H9 (cell line): Measurements from ENCODE around the gene DLG2. TPM values are rescaled to one million over a fixed set of nuclear protein-coding genes. Genes with fewer than 3 reads are reported as not detected.

Source experiments
- DNase-seq: peaks from one replicate; pipeline ENCODE4 v3.0.0-alpha.2; 2017
- H2AFZ ChIP-seq: one replicate; pipeline ENCODE4 v1.6.1; 2013; ENCODE audit warnings: mild to moderate bottlenecking, low read length, control low read depth, moderate library complexity
- H2AK5ac ChIP-seq: 2 replicates; pipeline ENCODE4 v1.6.1; 2013; ENCODE audit warnings: low read length, control low read depth, mixed read lengths; ENCODE audit not compliant: insufficient read length
- H2BK120ac ChIP-seq: one replicate; pipeline ENCODE4 v1.6.1; 2013; ENCODE audit warnings: low read depth, mild to moderate bottlenecking, low read length, control low read depth, inconsistent platforms; ENCODE audit not compliant: poor library complexity, severe bottlenecking
- H2BK12ac ChIP-seq: 2 replicates; pipeline ENCODE4 v1.6.1; 2013; ENCODE audit warnings: low read length, control low read depth, mixed read lengths, low read depth; ENCODE audit not compliant: insufficient read length
- H2BK15ac ChIP-seq: 2 replicates; pipeline ENCODE4 v1.6.1; 2013; ENCODE audit warnings: low read depth, low read length, control low read depth
- H2BK20ac ChIP-seq: one replicate; pipeline ENCODE4 v1.6.1; 2013; ENCODE audit warnings: low read depth, mild to moderate bottlenecking, low read length, control low read depth, inconsistent platforms; ENCODE audit not compliant: poor library complexity, severe bottlenecking
- H2BK5ac ChIP-seq: 2 replicates; pipeline ENCODE4 v1.6.1; 2013; ENCODE audit warnings: low read length, control low read depth, mixed read lengths; ENCODE audit not compliant: insufficient read length
- H3K14ac ChIP-seq: 2 replicates; pipeline ENCODE4 v1.6.1; 2013; ENCODE audit warnings: low read length, control low read depth; ENCODE audit not compliant: insufficient read depth
- H3K18ac ChIP-seq: 2 replicates; pipeline ENCODE4 v1.6.1; 2013; ENCODE audit warnings: low read depth, mild to moderate bottlenecking, mixed read lengths, low read length, control low read depth; ENCODE audit not compliant: insufficient read length
- H3K23ac ChIP-seq: 2 replicates; pipeline ENCODE4 v1.6.1; 2013; ENCODE audit warnings: low read length, control low read depth, mixed read lengths, low read depth; ENCODE audit not compliant: insufficient read length
- H3K23me2 ChIP-seq: 2 replicates; pipeline ENCODE4 v1.6.1; 2013; ENCODE audit warnings: low read depth, mild to moderate bottlenecking, mixed read lengths, low read length, control low read depth; ENCODE audit not compliant: insufficient read length, poor library complexity, severe bottlenecking
- H3K27ac ChIP-seq: 2 replicates; pipeline ENCODE4 v1.5.1; 2013; ENCODE audit warnings: low read length, control low read depth, mixed read lengths, low read depth; ENCODE audit not compliant: insufficient read length
- H3K27me3 ChIP-seq: 2 replicates; pipeline ENCODE4 v1.6.1; 2013; ENCODE audit warnings: low read length, control low read depth, inconsistent platforms; ENCODE audit not compliant: insufficient read depth
- H3K4ac ChIP-seq: 2 replicates; pipeline ENCODE4 v1.6.1; 2013; ENCODE audit warnings: low read depth, mild to moderate bottlenecking, control low read depth, inconsistent platforms, low read length, moderate library complexity
- H3K4me1 ChIP-seq: 2 replicates; pipeline ENCODE4 v1.6.1; 2013; ENCODE audit warnings: low read length, control low read depth, inconsistent platforms; ENCODE audit not compliant: insufficient read depth
- H3K4me2 ChIP-seq: 2 replicates; pipeline ENCODE4 v1.6.1; 2013; ENCODE audit warnings: low read length, control low read depth, mixed read lengths; ENCODE audit not compliant: insufficient read length, insufficient read depth
- H3K56ac ChIP-seq: 2 replicates; pipeline ENCODE4 v1.6.1; 2013; ENCODE audit warnings: low read depth, mild to moderate bottlenecking, mixed read lengths, low read length, control low read depth; ENCODE audit not compliant: insufficient read length
- H3K79me1 ChIP-seq: 2 replicates; pipeline ENCODE4 v1.6.1; 2013; ENCODE audit warnings: low read depth, mild to moderate bottlenecking, moderate library complexity, low read length, control low read depth, inconsistent platforms; ENCODE audit not compliant: insufficient read depth, poor library complexity, severe bottlenecking
- H3K79me2 ChIP-seq: 2 replicates; pipeline ENCODE4 v1.6.1; 2013; ENCODE audit warnings: low read length, control low read depth, inconsistent platforms; ENCODE audit not compliant: insufficient read depth
- H3K9ac ChIP-seq: 2 replicates; pipeline ENCODE4 v1.6.1; 2013; ENCODE audit warnings: low read length, control low read depth, mixed read lengths; ENCODE audit not compliant: insufficient read length; ENCODE audit errors: extremely low read depth
- H3K9me3 ChIP-seq: one replicate; pipeline ENCODE4 v1.6.1; 2013; ENCODE audit warnings: low read depth, low read length, inconsistent platforms; ENCODE audit not compliant: control insufficient read depth
- H3T11ph ChIP-seq: one replicate; pipeline ENCODE4 v1.6.1; 2013; ENCODE audit warnings: mild to moderate bottlenecking, low read length, control low read depth, inconsistent platforms
- H4K20me1 ChIP-seq: one replicate; pipeline ENCODE4 v1.6.1; 2013; ENCODE audit not compliant: control insufficient read depth, insufficient read length, insufficient read depth
- H4K5ac ChIP-seq: 2 replicates; pipeline ENCODE4 v1.6.1; 2013; ENCODE audit warnings: low read depth, mild to moderate bottlenecking, mixed read lengths, low read length, control low read depth; ENCODE audit not compliant: insufficient read length
- H4K8ac ChIP-seq: replicated peaks from 2 replicates; pipeline ENCODE4 v1.6.1; 2013; ENCODE audit warnings: low read length, control low read depth, mixed read lengths, low read depth; ENCODE audit not compliant: insufficient read length
- H4K91ac ChIP-seq: 2 replicates; pipeline ENCODE4 v1.6.1; 2013; ENCODE audit warnings: low read depth, mild to moderate bottlenecking, moderate library complexity, mixed read lengths, low read length, control low read depth; ENCODE audit not compliant: insufficient read length
- H3K27ac Mint-ChIP-seq, 3 experiments: 2 replicates in 2 of 3; 3 replicates in 1 of 3; pipeline ENCODE4 v1.8.0; 2020 to 2021; ENCODE audit warnings: mixed read lengths in 3 of 3, mild to moderate bottlenecking in 1 of 3, moderate library complexity in 1 of 3
- H3K27me3 Mint-ChIP-seq: 2 replicates; pipeline ENCODE4 v1.8.0; 2021; ENCODE audit warnings: low read depth, mild to moderate bottlenecking, moderate library complexity, mixed read lengths
- H3K36me3 Mint-ChIP-seq, 3 experiments: 2 replicates in 2 of 3; 3 replicates in 1 of 3; pipeline ENCODE4 v1.8.0; 2020 to 2021; ENCODE audit warnings: low read depth in 3 of 3, mixed read lengths in 3 of 3; ENCODE audit not compliant: insufficient read depth in 1 of 3
- H3K4me1 Mint-ChIP-seq, 2 experiments: 2 replicates each; pipeline ENCODE4 v1.8.0; 2020; ENCODE audit warnings: mixed read lengths in 2 of 2
- H3K4me3 Mint-ChIP-seq, 2 experiments: 2 replicates in 1 of 2; 3 replicates in 1 of 2; pipeline ENCODE4 v1.8.0; 2020 to 2021; ENCODE audit warnings: mild to moderate bottlenecking in 2 of 2, mixed read lengths in 2 of 2, moderate library complexity in 1 of 2
- H3K9me3 Mint-ChIP-seq, 2 experiments: 2 replicates in 1 of 2; 3 replicates in 1 of 2; pipeline ENCODE4 v1.8.0; 2020; ENCODE audit warnings: mild to moderate bottlenecking in 2 of 2, mixed read lengths in 2 of 2, moderate library complexity in 1 of 2
- CTCF ChIP-seq: fragments of 200-600 bp; sonication (generic); conservative IDR thresholded peaks from 3 replicates; pipeline ENCODE4 v1.8.0; 2021; ENCODE audit warnings: antibody characterized with exemption, mild to moderate bottlenecking
- WGBS: extraction: QIAGEN DNeasy Blood & Tissue Kit; methylation state at CpG from one replicate; pipeline ENCODE4 v1.1.7; 2013; ENCODE audit warnings: missing lambda C conversion rate, low lambda C conversion rate, mixed read lengths; ENCODE audit not compliant: insufficient read length; ENCODE audit errors: extremely low coverage; 5-methylcytosine and 5-hydroxymethylcytosine counted together
- total RNA-seq: library from RNA; stranded (reverse); gene quantifications from 2 replicates; pipeline ENCODE4 v1.2.1, GENCODE V29; 2021

Gene DLG2
- total RNA-seq, 1 experiment from 2014 or later: 8.0 TPM

GRCh38 chr11:84793318-84793717 lies 833.8 kb downstream of the DLG2 start:
- Histone ChIP-seq H3K4ac (no peak overlapping the region), H3T11ph (no peak overlapping the region), H3K27me3 (no peaks in the 10 kb centered on the region), H4K91ac (no peak overlapping the region), H2AK5ac (no peak overlapping the region), H3K79me2 (no peaks in the 10 kb centered on the region), H2BK120ac (no peak overlapping the region), H2AFZ (no peak overlapping the region), H3K9me3 (no peaks in the 10 kb centered on the region), H3K56ac (no peak overlapping the region), H3K4me2 (no peak overlapping the region), H3K4me1 (no peaks in the 10 kb centered on the region), H2BK12ac (no peak overlapping the region), H3K9ac (no peak overlapping the region), H3K23ac (no peak overlapping the region), H3K79me1 (no peaks in the 10 kb centered on the region), H3K23me2 (no peaks in the 10 kb centered on the region), H4K5ac (no peak overlapping the region), H3K27ac (no peak overlapping the region), H2BK15ac (no peak overlapping the region), H3K14ac (no peak overlapping the region), H3K18ac (no peak overlapping the region), H4K8ac (no peak overlapping the region), H4K20me1 (no peaks in the 10 kb centered on the region), H2BK20ac (no peak overlapping the region), H2BK5ac (no peak overlapping the region)
- no peaks in the 10 kb centered on the region for H3K4me1 Mint-ChIP-seq
- no CpG with 5 or more reads among the region's 2 CpGs for WGBS
- H3K4me3 Mint-ChIP-seq: no peak overlapping the region
- no peak overlapping the region for H3K27ac Mint-ChIP-seq
- no peaks in the 10 kb centered on the region for H3K27me3 Mint-ChIP-seq
- H3K36me3 Mint-ChIP-seq: no peaks in the 10 kb centered on the region
- DNase-seq: no peak
- TF ChIP-seq CTCF: no peak
- H3K9me3 Mint-ChIP-seq: no peaks in the 10 kb centered on the region
